Endothelial cell of umbilical vein (primary cell): ENCODE measurements around the gene DLK1. TPM values are rescaled to one million over a fixed set of nuclear protein-coding genes. Genes with fewer than 3 reads are reported as not detected.

Experiments
- BruUV-seq: library from RNA; stranded (reverse); fragments of 400-500 nt; replicated peaks from 2 replicates; lab custom pipeline; 2021; lab: Mats Ljungman, UMichigan
- CTCF ChIA-PET: fragments of 300-600, 350-600 bp; sonication (Branson Sonifier 250); formaldehyde crosslinking; loops from one replicate; lab custom pipeline; 2021; ENCODE audit warnings: antibody characterized with exemption, inconsistent platforms; lab: Charles Lee
- POLR2A ChIA-PET: fragments of 300-600, 350-600 bp; sonication (Branson Sonifier 250); formaldehyde crosslinking; loops from one replicate; lab custom pipeline; 2021; ENCODE audit warnings: antibody characterized with exemption, inconsistent platforms; lab: Charles Lee
- DNase-seq: peaks from one replicate; pipeline ENCODE4 v3.0.0-alpha.2; 2011; ENCODE audit warnings: low read depth, low spot score
- FAIRE-seq: peaks from 2 replicates; lab custom pipeline; 2011; peaks lifted over from hg19 to GRCh38; lab: Jason Lieb, UNC
- H2AFZ ChIP-seq: 2 replicates; pipeline ENCODE4 v1.6.0; 2012; ENCODE audit warnings: low read depth, low read length, control low read depth, inconsistent platforms
- H3K27ac ChIP-seq: 2 replicates; pipeline ENCODE4 v1.5.1; 2011; ENCODE audit warnings: low read depth, mild to moderate bottlenecking, control low read depth, low read length, moderate library complexity; ENCODE audit not compliant: insufficient read depth
- H3K27me3 ChIP-seq, 2 experiments: 2 replicates each; pipeline versions ENCODE4 v1.6.0 to v1.6.1; 2011; ENCODE audit warnings: low read length in 2 of 2, mixed read lengths in 1 of 2; ENCODE audit not compliant: control insufficient read depth in 2 of 2, insufficient read depth in 2 of 2
- H3K36me3 ChIP-seq, 2 experiments: 2 replicates in 1 of 2; 3 replicates in 1 of 2; pipeline ENCODE4 v1.5.1; 2011; ENCODE audit warnings: low read length in 2 of 2, mild to moderate bottlenecking in 1 of 2, moderate library complexity in 1 of 2; ENCODE audit not compliant: control insufficient read depth in 2 of 2, insufficient read depth in 2 of 2; ENCODE audit errors: extremely low read depth in 1 of 2
- H3K4me1 ChIP-seq: 3 replicates; pipeline ENCODE4 v1.5.1; 2011; ENCODE audit warnings: mild to moderate bottlenecking, low read length; ENCODE audit not compliant: control insufficient read depth, insufficient read depth; ENCODE audit errors: extremely low read depth
- H3K4me2 ChIP-seq: 2 replicates; pipeline ENCODE4 v1.6.1; 2011; ENCODE audit warnings: low read length, control low read depth, mixed read lengths; ENCODE audit not compliant: insufficient read depth
- H3K4me3 ChIP-seq, 3 experiments: fragments of 200-600 bp in 1 of 3; sonication (generic), shearing (Covaris generic) in 1 of 3; replicated peaks in 1 of 3; 2 replicates each; pipeline ENCODE4 v1.5.1; 2011 to 2016; ENCODE audit warnings: control low read depth in 3 of 3, low read length in 3 of 3, mild to moderate bottlenecking in 2 of 3, inconsistent platforms in 1 of 3, low read depth in 1 of 3, moderate library complexity in 1 of 3; ENCODE audit not compliant: insufficient read depth in 1 of 3
- H3K79me2 ChIP-seq: 2 replicates; pipeline ENCODE4 v1.6.0; 2012; ENCODE audit warnings: low read length, inconsistent platforms; ENCODE audit not compliant: control insufficient read depth, insufficient read depth
- H3K9ac ChIP-seq: replicated peaks from 2 replicates; pipeline ENCODE3; 2011; ENCODE audit warnings: low read length, control low read depth; ENCODE audit not compliant: insufficient read depth; ENCODE audit errors: extremely low read depth
- H3K9me1 ChIP-seq: replicated peaks from 3 replicates; pipeline ENCODE4 v1.6.0; 2011; ENCODE audit warnings: mild to moderate bottlenecking, low read length; ENCODE audit not compliant: control insufficient read depth, insufficient read depth; ENCODE audit errors: extremely low read depth
- H3K9me3 ChIP-seq: replicated peaks from 2 replicates; pipeline ENCODE4 v1.5.1; 2012; ENCODE audit warnings: low read length, inconsistent platforms; ENCODE audit not compliant: control insufficient read depth, insufficient read depth
- H4K20me1 ChIP-seq: replicated peaks from 2 replicates; pipeline ENCODE3; 2011; ENCODE audit warnings: mild to moderate bottlenecking, low read length; ENCODE audit not compliant: control insufficient read depth, insufficient read depth; ENCODE audit errors: extremely low read depth
- CTCF ChIP-seq, 2 donors: IDR thresholded peaks; 1 replicate in 1 of 2; 2 replicates in 1 of 2; pipeline ENCODE4 v1.5.1; 2011; ENCODE audit warnings: low read length in 2 of 2, mild to moderate bottlenecking in 2 of 2, moderate library complexity in 2 of 2, control low read depth in 1 of 2, inconsistent platforms in 1 of 2, low read depth in 1 of 2; ENCODE audit not compliant: insufficient read depth in 1 of 2; ENCODE audit errors: extremely low read depth in 1 of 2
- EZH2 ChIP-seq: IDR thresholded peaks from 2 replicates; pipeline ENCODE4 v1.6.1; 2012; ENCODE audit warnings: borderline replicate concordance, low read depth, mild to moderate bottlenecking, moderate library complexity, low read length, inconsistent platforms; ENCODE audit not compliant: severe bottlenecking
- FOS ChIP-seq: IDR thresholded peaks from 2 replicates; pipeline ENCODE4 v1.6.1; 2011; ENCODE audit warnings: mild to moderate bottlenecking, low read length, moderate library complexity, borderline replicate concordance; ENCODE audit not compliant: insufficient read depth
- GATA2 ChIP-seq: IDR thresholded peaks from 2 replicates; pipeline ENCODE4 v1.7.0; 2011; ENCODE audit warnings: low read depth, mild to moderate bottlenecking, moderate library complexity, mixed read lengths, low read length; ENCODE audit not compliant: insufficient read length, insufficient read depth
- JUN ChIP-seq: IDR thresholded peaks from 2 replicates; pipeline ENCODE4 v1.6.1; 2011; ENCODE audit warnings: borderline replicate concordance, low read depth; ENCODE audit not compliant: insufficient read length, insufficient read depth
- MAX ChIP-seq: IDR thresholded peaks from 2 replicates; pipeline ENCODE4 v1.6.1; 2011; ENCODE audit not compliant: insufficient read depth, insufficient read length
- MYC ChIP-seq: IDR thresholded peaks from one replicate; pipeline ENCODE4 v1.6.1; 2011; ENCODE audit warnings: mild to moderate bottlenecking, low read depth, low read length
- POLR2A ChIP-seq: IDR thresholded peaks from 2 replicates; pipeline ENCODE4 v1.6.1; 2012; ENCODE audit warnings: low read depth, mild to moderate bottlenecking, control low read depth, low read length
- POLR2AphosphoS5 ChIP-seq: IDR thresholded peaks from 2 replicates; pipeline ENCODE4 v1.6.1; 2012; ENCODE audit warnings: low read depth, mild to moderate bottlenecking, control low read depth, low read length, moderate library complexity; ENCODE audit not compliant: insufficient read depth
- dilution Hi-C: fragments of 300-500 bp; cut with MboI; formaldehyde crosslinking; loops from one replicate; pipeline ENCODE4 v1.15.0; 2019; ENCODE audit warnings: low sequenced_read_pairs; ENCODE audit not compliant: extremely low pct_ligation_motif_present
- intact Hi-C: fragments of 100-400 bp; cut with micrococcal nuclease; formaldehyde crosslinking; loops from one replicate; pipeline ENCODE4 v1.10.0; 2022
- polyA plus RNA-seq, 4 experiments: library from polyadenylated mRNA; depleted of rRNA in 3 of 4; stranded (reverse) in 3 of 4; unstranded in 1 of 4; fragments of >200 nt; gene quantifications; 2 replicates each; pipeline versions ENCODE4 v1.2.1 to v1.2.3, GENCODE V29; 2011 to 2012; ENCODE audit warnings: missing spikeins in 1 of 4
- total RNA-seq: library from RNA; stranded (reverse); gene quantifications from 2 replicates; pipeline ENCODE4 v1.2.3, GENCODE V29; 2021

The DLK1 gene
- total and polyA plus RNA-seq, 2 donors (not counting 3 experiments of a cell fraction or from before 2014, with no cell fraction given): not detected

GRCh38 chr14:100680439-100681051 lies 46.1 kb upstream of the DLK1 start:
- FAIRE-seq (no peak), DNase-seq (no peak)
- H3K27ac ChIP-seq: no peak overlapping the region
- no peaks in the 10 kb centered on the region for H3K36me3 ChIP-seq
- no peak for TF ChIP-seq GATA2
- no peak for TF ChIP-seq FOS
- no peak for TF ChIP-seq MYC
- no peak for TF ChIP-seq MAX
- no peak for TF ChIP-seq CTCF (IDR thresholded peaks at IDR 0.05; ENCODE audit: extremely low read depth in 1 of 2, insufficient read depth in 1 of 2, low read depth in 1 of 2, low read length in 2 of 2)
- TF ChIP-seq JUN: no peak
- no peak for TF ChIP-seq POLR2AphosphoS5
- TF ChIP-seq POLR2A: no peak
- no peak for TF ChIP-seq EZH2
- no peaks in the 10 kb centered on the region for H3K9me3 ChIP-seq
- no peaks in the 10 kb centered on the region for H3K27me3 ChIP-seq
- H3K4me2 ChIP-seq: no peak overlapping the region
- H3K9ac ChIP-seq: no peak overlapping the region
- H2AFZ ChIP-seq: peak overlapping the region; percentile 9
- dilution Hi-C loops: no loop called here
- peaks cover 8% of the 10 kb centered on the region for H3K4me1 ChIP-seq
- ChIA-PET POLR2A (no interaction called here), CTCF (interaction anchor here (0.9 to 1.3 kb wide), 3 partner anchors 12 to 34 kb away, joined by 3 to 4 read pairs (median 3); no protein-coding TSS in a partner anchor)
- H3K9me1 ChIP-seq: no peaks in the 10 kb centered on the region
- no peak overlapping the region for H3K4me3 ChIP-seq
- BruUV-seq: no TSS peak
- H4K20me1 ChIP-seq: no peaks in the 10 kb centered on the region
- H3K79me2 ChIP-seq: no peaks in the 10 kb centered on the region
- intact Hi-C loops: no loop called here
